Measurements from ENCODE around the gene SCN2A.

The SCN2A gene

GRCh38 chr2:165423081-165423480, 183.9 kb downstream of the SCN2A start:
- DNase-seq (ENCODE audit: low spot score) = no peak

DNA sequence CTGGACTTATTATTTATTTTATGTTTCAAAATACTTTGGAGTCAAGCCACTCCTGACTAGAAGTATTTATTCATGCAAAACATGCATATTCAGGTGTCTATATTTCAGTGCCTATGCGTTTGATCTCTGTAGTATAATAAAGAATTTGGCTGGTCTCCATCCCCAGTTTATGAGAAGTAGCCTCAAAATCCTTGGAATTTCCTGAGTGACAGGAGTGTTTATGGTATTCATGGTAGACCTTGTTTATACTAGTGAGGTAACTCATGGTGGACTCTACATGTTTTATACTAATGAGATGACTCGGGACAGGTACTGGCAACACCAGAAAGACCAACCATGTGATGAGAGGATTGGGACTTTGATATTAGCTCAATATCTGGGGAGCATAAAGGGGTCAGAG, 186.3 kb downstream of the SCN2A start:
- DNase-seq (ENCODE audit: low spot score) = no peak

DNA sequence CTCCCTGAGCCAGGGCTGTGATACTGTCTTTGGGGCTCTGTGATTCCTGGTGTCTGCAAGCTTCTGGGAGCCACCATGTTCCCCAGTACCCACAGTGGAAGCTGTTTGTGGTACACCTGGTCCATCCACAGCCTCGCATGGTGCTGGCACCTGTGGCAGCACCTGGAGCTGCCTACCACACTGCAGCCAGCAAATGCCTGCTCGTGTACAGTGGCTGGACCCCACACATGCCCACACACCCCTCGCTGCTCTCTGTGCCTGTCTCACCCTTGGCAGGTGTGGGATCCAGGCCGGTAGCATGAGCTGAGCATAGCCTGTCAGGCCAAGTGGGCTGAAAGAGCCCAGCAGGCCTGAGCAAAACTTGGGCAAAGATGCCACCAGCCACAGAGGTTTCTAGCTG, 188.5 kb downstream of the SCN2A start:
- no peak for DNase-seq (ENCODE audit: low spot score)

DNA sequence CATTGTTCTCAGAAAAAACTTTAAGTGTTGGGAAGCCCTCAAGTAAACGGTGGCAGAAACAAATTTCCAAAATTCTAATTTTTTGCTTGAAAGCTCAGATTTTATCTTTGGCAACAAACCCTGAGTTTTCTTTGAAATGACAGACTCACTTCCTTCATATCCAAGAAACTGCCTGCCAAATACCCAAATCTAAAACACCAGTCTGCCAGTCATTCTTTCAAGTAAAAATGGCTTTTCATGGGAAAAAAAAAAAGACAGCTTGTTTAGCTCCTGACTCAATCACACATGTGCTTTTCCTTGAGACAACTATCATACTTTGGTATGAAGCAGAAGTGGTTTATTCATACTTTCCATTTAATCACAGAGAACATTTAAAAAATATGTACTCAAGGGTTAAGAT, 189.7 kb downstream of the SCN2A start:
- no peak for DNase-seq (ENCODE audit: low spot score)

DNA sequence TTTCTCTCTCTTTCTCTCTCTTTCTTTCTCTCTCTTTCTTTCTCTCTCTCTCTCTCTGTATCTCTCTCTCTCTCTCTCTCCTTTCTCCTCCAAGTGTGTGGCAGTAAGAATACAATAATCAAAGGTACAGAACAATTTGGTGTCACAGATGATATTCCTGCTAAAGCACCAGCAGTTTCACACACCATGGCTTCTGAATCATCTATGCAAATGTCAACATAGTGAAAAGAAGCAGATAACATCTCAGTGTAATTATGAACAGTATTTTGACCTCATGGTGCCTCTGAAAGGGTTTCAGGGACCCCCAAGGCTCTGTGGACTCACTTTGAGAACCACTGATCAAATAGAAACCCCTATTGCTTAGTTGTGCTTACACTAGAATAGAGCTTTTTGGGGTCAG, 191.8 kb downstream of the SCN2A start:
- no peak for DNase-seq (ENCODE audit: low spot score)

GRCh38 chr2:165432234-165432966, 193.2 kb downstream of the SCN2A start:
- no peak for DNase-seq (ENCODE audit: low spot score)

GRCh38 chr2:165434865-165435496, 195.8 kb downstream of the SCN2A start:
- no peak for DNase-seq (ENCODE audit: low spot score)

DNA sequence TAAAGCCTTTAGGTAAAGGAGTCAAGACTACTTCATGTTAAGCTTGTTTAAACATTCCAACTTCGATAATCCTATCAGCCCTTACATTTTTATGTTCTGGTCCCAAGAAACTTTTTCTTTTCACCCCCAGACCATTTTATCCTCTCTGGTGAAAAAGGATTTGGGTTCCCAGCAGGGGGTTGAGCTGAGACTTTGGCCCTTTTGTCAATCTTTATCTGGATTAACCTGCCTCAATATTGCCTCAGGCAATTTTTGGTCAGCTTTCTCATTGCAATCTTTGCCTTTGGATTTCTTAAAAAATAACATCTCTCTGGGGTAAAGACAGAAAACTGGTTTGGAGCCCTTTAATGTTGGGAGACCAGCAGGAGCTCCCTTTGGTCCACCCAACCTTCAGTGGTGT, 196.4 kb downstream of the SCN2A start:
- no peak for DNase-seq (ENCODE audit: low spot score)

GRCh38 chr2:165436559-165436958, 197.3 kb downstream of the SCN2A start:
- DNase-seq (ENCODE audit: low spot score) = no peak

- DNase-seq (ENCODE audit: low spot score) = no peak
Observed at GRCh38 chr2:165440367-165440766, 201.2 kb downstream of the SCN2A start.

All from kidney tubule cell (primary cell).